Activated CD8-positive, alpha-beta T cell treated with anti-CD3 and anti-CD28 coated beads for 36 hours (primary cell): ENCODE measurements around the gene GGACT. TPM values are rescaled to one million over a fixed set of nuclear protein-coding genes. Genes with fewer than 3 reads are reported as not detected.

Experiments used
- ATAC-seq: fragments of 200-7000 bp; cut with Tn5 transposase; one replicate; pipeline ENCODE4 v1.10.0; 2021; ENCODE audit warnings: mild to moderate bottlenecking, moderate library complexity
- CTCF ChIA-PET: fragments of 350-600 bp; sonication (Branson Sonifier 250); formaldehyde crosslinking; loops from one replicate; lab custom pipeline; 2021; ENCODE audit warnings: antibody characterized with exemption; lab: Charles Lee
- POLR2A ChIA-PET: fragments of 350-600 bp; sonication (Branson Sonifier 250); formaldehyde crosslinking; loops from one replicate; lab custom pipeline; 2021; ENCODE audit warnings: antibody characterized with exemption; lab: Charles Lee
- DNase-seq: peaks from one replicate; pipeline ENCODE4 v3.0.0-alpha.2; 2020
- H3K27ac Mint-ChIP-seq: one replicate; pipeline ENCODE4 v1.8.0; 2021; ENCODE audit warnings: mild to moderate bottlenecking, mixed read lengths
- H3K27me3 Mint-ChIP-seq: one replicate; pipeline ENCODE4 v1.8.0; 2021; ENCODE audit warnings: mixed read lengths
- H3K36me3 Mint-ChIP-seq: one replicate; pipeline ENCODE4 v1.8.0; 2021; ENCODE audit warnings: low read depth, mixed read lengths
- H3K4me1 Mint-ChIP-seq: one replicate; pipeline ENCODE4 v1.8.0; 2021; ENCODE audit warnings: low read depth, mixed read lengths
- H3K4me3 Mint-ChIP-seq: one replicate; pipeline ENCODE4 v1.8.0; 2021; ENCODE audit warnings: mild to moderate bottlenecking, moderate library complexity, mixed read lengths
- H3K9me3 Mint-ChIP-seq: one replicate; pipeline ENCODE4 v1.8.0; 2021; ENCODE audit warnings: mixed read lengths
- CTCF ChIP-seq: fragments of 200-600 bp; IDR thresholded peaks from one replicate; pipeline ENCODE4 v1.8.0; 2022; ENCODE audit warnings: antibody characterized with exemption, mild to moderate bottlenecking
- intact Hi-C: fragments of 100-400 bp; cut with micrococcal nuclease; formaldehyde crosslinking; loops from one replicate; pipeline ENCODE4 v1.10.0; 2022
- total RNA-seq, 2 experiments: library from RNA; stranded (reverse); gene quantifications; one replicate each; pipeline ENCODE4 v1.2.3, GENCODE V29; 2021

GGACT gene
- total RNA-seq, 2 experiments from 2014 or later = 4.0 to 5.3 TPM

- DNase-seq (no peak), ATAC-seq (no peak)
- H3K36me3 Mint-ChIP-seq = peaks cover 2% of the 10 kb centered on the region
- H3K9me3 Mint-ChIP-seq = no peaks in the 10 kb centered on the region
- ChIA-PET CTCF (no interaction called here), POLR2A (no interaction called here)
- no peaks in the 10 kb centered on the region for H3K27me3 Mint-ChIP-seq
- intact Hi-C loops = no loop called here
- no peak overlapping the region for H3K4me3 Mint-ChIP-seq
- H3K27ac Mint-ChIP-seq = no peak overlapping the region
- TF ChIP-seq CTCF = no peak
- H3K4me1 Mint-ChIP-seq = peaks cover 36% of the 10 kb centered on the region
These were observed 50.6 kb downstream of the GGACT start for GRCh38 chr13:100537951-100538462.

DNA sequence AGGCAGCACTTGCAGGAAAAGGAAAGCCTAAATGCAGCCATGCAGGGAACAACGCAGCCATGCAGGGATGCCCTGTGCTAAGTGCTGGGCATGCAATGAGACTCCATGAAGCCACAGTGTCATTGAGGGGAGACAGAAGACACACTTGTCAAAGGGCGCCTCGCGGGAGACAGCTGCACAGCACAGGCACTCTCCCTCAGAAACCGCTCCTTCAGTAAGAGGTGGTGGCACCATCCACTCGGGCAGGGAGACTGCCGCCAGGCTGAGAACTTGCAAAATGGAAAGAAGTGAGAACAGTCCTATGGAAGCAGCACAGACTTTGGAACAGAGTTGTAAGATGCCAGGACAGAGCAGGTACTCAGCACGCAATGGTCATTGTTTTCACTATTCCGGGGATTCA lies 51.1 kb downstream of the GGACT start:
- ChIA-PET POLR2A (no interaction called here), CTCF (no interaction called here)
- intact Hi-C loops = no loop called here
- ATAC-seq (no peak), DNase-seq (no peak)
- no peak overlapping the region for H3K27ac Mint-ChIP-seq
- TF ChIP-seq CTCF = no peak
- H3K9me3 Mint-ChIP-seq = no peaks in the 10 kb centered on the region
- peaks cover 2% of the 10 kb centered on the region for H3K36me3 Mint-ChIP-seq
- H3K4me3 Mint-ChIP-seq = no peak overlapping the region
- H3K27me3 Mint-ChIP-seq = no peaks in the 10 kb centered on the region
- H3K4me1 Mint-ChIP-seq = peaks cover 32% of the 10 kb centered on the region

DNA sequence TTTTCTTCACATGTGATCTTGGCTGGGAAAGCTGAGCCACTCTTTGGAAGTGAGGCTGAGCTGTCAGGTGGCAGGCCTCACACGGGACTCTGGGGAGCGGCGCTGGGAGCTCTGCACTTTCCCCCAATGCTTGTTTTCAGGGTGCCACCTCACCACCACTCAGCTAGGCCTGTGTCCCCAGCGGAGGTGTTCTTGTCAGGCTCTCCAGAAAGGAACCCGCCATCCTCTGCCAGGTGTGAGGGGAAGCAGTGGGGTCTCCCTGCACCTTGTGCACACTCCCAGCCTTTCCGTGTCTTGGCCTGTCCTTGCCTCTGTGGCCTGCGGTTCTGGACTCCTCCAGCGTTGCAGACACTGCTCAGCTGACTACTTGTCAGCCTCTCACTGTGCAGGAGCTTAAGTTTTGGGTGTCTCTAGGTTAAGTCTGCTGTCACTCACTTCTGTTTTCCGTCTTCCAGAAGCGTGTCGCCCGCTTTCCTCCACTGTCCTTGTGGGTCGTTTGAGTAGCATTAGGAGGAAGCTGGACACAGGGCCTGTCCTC lies 51.9 kb downstream of the GGACT start:
- peaks cover 28% of the 10 kb centered on the region for H3K4me1 Mint-ChIP-seq
- intact Hi-C loops = no loop called here
- ChIA-PET CTCF (no interaction called here), POLR2A (no interaction called here)
- DNase-seq (no peak), ATAC-seq (no peak)
- H3K9me3 Mint-ChIP-seq = no peaks in the 10 kb centered on the region
- H3K27ac Mint-ChIP-seq = no peak overlapping the region
- peaks cover 2% of the 10 kb centered on the region for H3K36me3 Mint-ChIP-seq
- no peak for TF ChIP-seq CTCF
- no peak overlapping the region for H3K4me3 Mint-ChIP-seq
- no peaks in the 10 kb centered on the region for H3K27me3 Mint-ChIP-seq

DNA sequence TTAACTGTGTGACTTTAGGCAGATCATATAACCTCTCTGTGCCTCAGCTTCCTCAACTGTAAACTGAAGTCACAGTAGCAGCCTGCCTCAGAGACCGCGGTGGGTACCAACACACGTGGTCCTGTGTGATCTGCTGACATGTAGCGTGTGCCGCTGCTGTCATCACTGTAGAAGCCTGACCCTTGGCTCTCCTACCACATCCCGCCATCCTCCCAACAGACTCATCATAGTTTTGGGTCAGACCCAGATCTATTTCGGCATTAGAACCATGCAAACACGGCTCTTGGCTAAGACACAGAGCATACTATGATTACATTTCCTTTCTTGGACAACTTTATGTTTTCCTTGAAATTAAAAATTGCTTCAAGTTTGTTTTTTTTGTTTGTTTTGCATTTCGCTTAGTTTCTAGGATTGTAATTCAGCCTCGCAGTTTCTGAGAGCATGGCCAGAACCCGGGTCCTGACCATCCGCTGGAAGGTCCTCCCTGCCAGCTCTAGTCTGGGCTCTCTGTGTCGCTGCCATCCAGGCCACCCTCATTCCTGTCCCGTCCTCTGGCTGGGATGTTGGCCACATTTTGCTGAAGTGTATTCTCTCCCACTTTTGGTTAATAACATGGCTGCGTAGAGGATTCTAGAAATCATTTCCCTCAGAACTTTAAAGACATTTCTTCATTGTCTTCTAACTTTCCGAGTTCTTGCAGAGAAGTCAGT lies 53.0 kb downstream of the GGACT start:
- DNase-seq = no peak
- intact Hi-C loops = no loop called here
- TF ChIP-seq CTCF = no peak
- H3K4me1 Mint-ChIP-seq = peaks cover 28% of the 10 kb centered on the region
- CTCF ChIA-PET = interaction anchor here (1.3 kb wide), 1 partner anchor 20 kb away, joined by 3 read pairs; no protein-coding TSS in a partner anchor
- H3K36me3 Mint-ChIP-seq = peaks cover 2% of the 10 kb centered on the region
- H3K9me3 Mint-ChIP-seq = no peaks in the 10 kb centered on the region
- no peak overlapping the region for H3K27ac Mint-ChIP-seq
- POLR2A ChIA-PET = no interaction called here
- H3K27me3 Mint-ChIP-seq = no peaks in the 10 kb centered on the region
- ATAC-seq = no peak
- no peak overlapping the region for H3K4me3 Mint-ChIP-seq

DNA sequence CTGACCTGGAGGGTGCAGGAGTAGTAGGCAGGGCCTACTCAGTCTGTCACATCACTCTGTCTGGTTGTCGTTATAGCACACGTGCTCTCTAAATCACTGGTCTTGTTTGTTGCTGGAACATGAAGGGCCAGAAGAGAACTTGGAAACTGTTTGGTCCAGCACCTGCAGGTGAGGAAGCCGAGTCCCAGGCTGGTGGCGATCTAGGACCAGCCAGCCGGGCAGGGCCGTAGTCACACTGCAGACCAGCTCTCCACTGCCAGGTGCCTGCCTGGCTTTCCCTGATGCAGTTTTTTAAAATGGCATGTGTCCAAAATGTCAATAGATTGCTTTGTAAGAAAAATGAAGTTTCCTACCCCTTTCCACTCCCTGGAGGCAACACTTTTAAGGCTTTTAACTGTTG lies 53.7 kb downstream of the GGACT start:
- peaks cover 2% of the 10 kb centered on the region for H3K36me3 Mint-ChIP-seq
- H3K27me3 Mint-ChIP-seq = no peaks in the 10 kb centered on the region
- DNase-seq = no peak
- no peaks in the 10 kb centered on the region for H3K9me3 Mint-ChIP-seq
- intact Hi-C loops = no loop called here
- TF ChIP-seq CTCF = no peak
- H3K4me1 Mint-ChIP-seq = peaks cover 28% of the 10 kb centered on the region
- POLR2A ChIA-PET = no interaction called here
- no peak overlapping the region for H3K4me3 Mint-ChIP-seq
- H3K27ac Mint-ChIP-seq = no peak overlapping the region
- ATAC-seq = no peak
- CTCF ChIA-PET = interaction anchor here (1.3 kb wide), 1 partner anchor 20 kb away, joined by 3 read pairs; no protein-coding TSS in a partner anchor
